OCI-LY3 (cell line): ENCODE measurements around the gene DUSP5.

Source experiments
- CTCF ChIP-seq: fragments of 200-600, 300-600 bp; sonication (generic); IDR thresholded peaks from 2 replicates; pipeline ENCODE4 v1.5.1; 2014; ENCODE audit warnings: antibody characterized with exemption, low read length, low read depth
- EZH2phosphoT487 ChIP-seq: fragments of 200-600 bp; shearing (Covaris generic); IDR thresholded peaks from 2 replicates; pipeline ENCODE4 v1.6.1; 2018; ENCODE audit warnings: antibody characterized with exemption, mixed run types, low read depth

- TF ChIP-seq CTCF, result no peak
- no peak for TF ChIP-seq EZH2phosphoT487
Measured at GRCh38 chr10:110462166-110463095, 35.3 kb upstream of the DUSP5 start.
